Aorta (tissue), 4 donors: ENCODE data around the gene CEMIP. TPM values are rescaled to one million over a fixed set of nuclear protein-coding genes. Genes with fewer than 3 reads are reported as not detected.

Experiments used
- microRNA-seq, 2 donors: library from miRNA; unstranded; fragments of <30 nt; microRNA quantifications; one replicate each; pipeline ENCODE4 v1.2.0, GENCODE V29; 2020
- polyA plus RNA-seq, 2 donors: library from polyadenylated mRNA; stranded (reverse); fragments of 200-250 nt; gene quantifications; one replicate each; pipeline ENCODE4 v1.2.3, GENCODE V29; 2013
- total RNA-seq, 2 donors: library from RNA; stranded (reverse); fragmentation: NEBNext Ultra II Directional; extraction: Animal tissue kit (Norgen Biotek cat#: 25700); gene quantifications; one replicate each; pipeline ENCODE4 v1.2.1, GENCODE V29; 2021
- donor health status: healthy with polysubstance abuse.
- donor health status: Bipolar disorder and iron deficiency.
- donor health status: DM: no; HTN: no; CAD: no.
- donor health status: DM: yes; HTN: yes; CAD: no.

The CEMIP gene
- total and polyA plus RNA-seq, 4 donors = under 0.01 to 12.1 (median 3.8) TPM

Small RNA genes lying within 50 kb of the gene (microRNA-seq; reads per million reads assigned to microRNA genes)
- gene MIR4514 (0 reads per million in 2 donors), gene MIR549A (0 to 0.60 reads per million in 2 donors)

Other genes starting within 250 kb of the CEMIP start
- 1 to 10 TPM; 4.2 to 8.3 TPM for gene ABHD17C, start 84.1 kb upstream of the CEMIP start, total RNA-seq
- 1 to 10 TPM; 1.2 to 9.6 TPM for gene ABHD17C, start 84.1 kb upstream of the CEMIP start, polyA plus RNA-seq
- 10 to 100 TPM; 27.0 to 31.0 TPM for gene MESD, start 210.4 kb downstream of the CEMIP start, total RNA-seq
- gene MESD, start 210.4 kb downstream of the CEMIP start, polyA plus RNA-seq = 10 to 100 TPM; 11.2 to 13.3 TPM
- gene TLNRD1, start 221.6 kb downstream of the CEMIP start, total RNA-seq = 10 to 100 TPM; 15.7 to 24.4 TPM
- gene TLNRD1, start 221.6 kb downstream of the CEMIP start, polyA plus RNA-seq = 1 to 10 TPM; 1.6 to 4.3 TPM